ENCODE measurements around the gene AKT1S1.
A peak's percentile ranks its signal among the peaks of the same experiment; 100 is the strongest.

AKT1S1 gene

DNA sequence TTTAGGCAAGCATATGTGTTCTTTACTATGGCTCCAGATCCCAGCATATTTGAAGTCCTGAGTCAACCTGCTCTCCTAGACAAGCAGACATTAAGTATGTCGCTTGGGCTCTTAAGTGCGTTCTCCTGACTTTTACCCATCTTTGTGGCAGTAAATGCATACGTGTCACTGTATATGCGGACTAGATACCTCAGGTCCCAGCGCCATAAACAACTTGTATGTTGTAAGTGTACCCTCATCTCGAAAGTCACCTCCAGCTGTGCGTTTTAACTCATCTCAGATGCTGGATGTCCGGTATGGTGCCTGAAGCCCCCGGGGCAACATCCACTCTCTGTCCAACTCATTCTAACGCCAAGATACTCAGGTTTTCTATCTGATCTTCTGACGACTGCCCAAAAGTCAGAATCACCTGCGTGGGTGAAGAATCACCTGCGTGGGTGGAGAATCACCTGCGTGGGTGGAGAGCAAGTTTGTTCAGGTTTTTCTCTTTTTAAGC lies 24.5 kb downstream of the AKT1S1 start:
- no peak for DNase-seq

DNA sequence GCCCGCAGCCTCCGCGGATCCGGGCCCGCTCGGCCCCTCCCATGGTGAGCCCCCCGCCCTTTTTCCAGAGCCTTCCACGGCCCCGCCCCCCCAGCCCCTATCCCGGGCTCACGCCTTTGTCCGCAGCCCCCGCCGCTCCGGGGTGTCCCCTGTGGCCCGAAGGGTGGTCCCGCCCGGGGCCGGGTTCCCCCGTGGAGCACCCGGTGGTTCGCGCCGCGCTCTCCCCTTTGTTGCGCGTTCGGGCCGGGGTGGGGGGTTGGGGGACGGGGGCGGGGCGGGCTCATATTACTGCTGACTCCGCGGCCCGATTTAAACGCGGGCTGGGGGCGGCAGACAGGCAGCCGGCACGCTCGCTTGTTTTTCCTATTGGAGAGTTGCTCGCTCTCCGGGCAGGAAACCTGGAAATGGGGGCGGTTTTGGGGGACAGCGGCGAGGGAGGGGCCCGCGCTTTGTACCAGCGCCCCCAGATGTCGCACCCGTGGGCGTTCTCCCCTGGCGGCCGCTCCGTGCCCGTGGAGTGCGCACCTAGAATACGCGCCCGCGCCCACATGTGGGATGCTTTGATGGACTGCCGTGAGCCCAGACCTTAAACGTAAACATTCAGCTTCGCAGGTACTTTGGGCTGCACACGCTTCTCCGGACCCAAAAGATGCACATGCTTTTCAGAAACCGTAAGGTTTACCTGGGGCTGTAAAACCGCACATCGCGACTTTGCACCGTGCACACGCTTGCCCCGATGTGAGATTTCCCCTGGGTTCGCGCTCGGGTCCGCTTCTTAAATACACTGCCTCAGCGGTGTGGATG lies 25.5 kb downstream of the AKT1S1 start:
- peak; percentile 34 for DNase-seq

DNA sequence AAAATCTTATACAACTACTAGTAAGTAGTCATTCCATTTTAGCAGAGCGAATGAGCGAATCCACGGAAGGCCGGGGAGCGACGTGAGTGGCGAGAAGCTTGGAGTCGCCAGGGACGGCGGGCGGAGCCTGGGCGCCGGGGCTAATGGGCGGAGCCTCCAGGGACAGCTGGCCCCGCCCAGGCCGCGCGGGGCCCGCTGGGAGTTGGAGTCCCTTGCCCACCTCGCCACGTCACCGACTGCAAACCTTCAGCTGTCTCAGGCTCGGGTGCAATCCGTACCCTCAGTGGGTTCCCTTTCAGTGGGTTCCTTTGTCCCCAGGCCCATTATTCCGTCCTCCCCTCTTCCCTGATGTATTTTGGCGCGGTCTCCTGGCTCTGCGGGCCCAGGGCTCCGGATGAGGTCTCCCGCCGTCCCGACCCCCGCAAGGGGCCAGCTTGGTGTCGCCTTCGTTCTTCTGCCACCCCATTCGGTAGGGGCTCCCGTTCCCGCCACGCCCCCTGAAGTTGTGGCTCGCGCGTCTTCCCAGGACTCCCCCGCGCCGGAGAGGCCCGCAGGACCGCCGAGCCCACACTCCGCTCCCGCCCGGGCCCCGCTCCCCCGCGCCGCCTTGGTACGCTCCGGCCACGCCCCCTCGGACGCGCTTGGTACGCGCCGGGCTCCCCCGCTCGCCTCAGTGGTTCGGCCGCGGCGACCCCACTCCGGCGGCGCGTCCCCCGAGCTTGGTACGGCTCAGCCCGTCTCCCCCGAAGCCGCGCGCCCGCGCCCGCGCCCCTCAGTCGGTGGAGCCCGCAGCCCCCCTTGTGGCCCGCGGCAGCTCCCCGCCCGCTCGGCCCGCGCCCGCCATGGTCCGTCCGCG lies 26.4 kb downstream of the AKT1S1 start, which contains the start of gene PTOV1:
TSS of gene PTOV1 (plus strand) at position 673 of the 856 bp plus-strand sequence.
- peak; percentile 90 for DNase-seq

DNA sequence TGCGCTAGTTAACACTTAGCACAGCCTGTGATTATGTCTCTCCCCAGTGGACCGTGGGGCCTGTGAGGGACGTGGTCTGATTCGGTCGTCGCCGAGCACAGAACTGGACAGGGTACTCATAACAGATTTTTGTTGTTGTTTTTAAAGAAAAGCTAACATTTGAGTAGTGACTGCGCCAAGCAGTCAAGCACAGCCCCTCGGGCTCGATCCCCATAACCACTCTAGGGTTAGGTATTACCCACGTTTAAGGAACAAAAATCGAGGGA lies 27.0 kb downstream of the AKT1S1 start:
- DNase-seq = no peak

DNA sequence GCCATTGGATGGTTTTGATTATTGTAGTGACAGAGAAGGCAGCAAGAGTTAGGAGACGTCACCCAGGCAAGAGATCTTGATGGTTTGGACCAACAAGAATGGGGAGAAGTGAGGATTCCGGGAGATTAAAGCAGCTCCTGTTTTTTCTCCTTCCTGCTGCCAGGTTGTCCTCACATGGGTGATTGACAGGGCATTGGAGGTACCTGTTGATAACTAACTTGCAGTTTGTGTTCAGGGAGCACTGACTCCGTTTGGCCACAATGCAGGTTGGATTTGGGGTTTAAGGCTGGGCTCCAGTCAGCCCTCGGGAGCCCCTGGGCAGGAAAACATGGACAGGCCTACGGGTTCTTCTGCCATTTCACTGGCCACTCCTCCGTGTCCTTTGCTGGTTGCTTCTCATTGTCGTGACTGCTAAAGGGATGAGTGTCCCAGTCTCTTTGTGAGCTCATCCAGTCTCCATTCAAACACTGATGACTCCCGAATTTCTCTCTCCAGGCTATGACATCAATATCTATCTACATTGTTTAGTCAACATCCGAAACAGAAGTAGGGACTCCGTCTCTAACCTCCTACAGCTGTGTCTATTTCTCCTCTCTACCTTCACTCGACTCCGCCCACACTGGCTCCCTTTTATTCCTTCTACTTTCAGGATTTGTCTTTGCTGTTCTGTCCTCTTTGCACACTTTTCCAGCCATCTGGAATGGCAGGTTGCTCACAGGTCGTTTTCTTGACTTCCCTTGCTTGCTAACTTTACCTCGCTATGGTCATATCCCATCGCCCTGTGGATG lies 27.5 kb downstream of the AKT1S1 start:
- no peak for DNase-seq

DNA sequence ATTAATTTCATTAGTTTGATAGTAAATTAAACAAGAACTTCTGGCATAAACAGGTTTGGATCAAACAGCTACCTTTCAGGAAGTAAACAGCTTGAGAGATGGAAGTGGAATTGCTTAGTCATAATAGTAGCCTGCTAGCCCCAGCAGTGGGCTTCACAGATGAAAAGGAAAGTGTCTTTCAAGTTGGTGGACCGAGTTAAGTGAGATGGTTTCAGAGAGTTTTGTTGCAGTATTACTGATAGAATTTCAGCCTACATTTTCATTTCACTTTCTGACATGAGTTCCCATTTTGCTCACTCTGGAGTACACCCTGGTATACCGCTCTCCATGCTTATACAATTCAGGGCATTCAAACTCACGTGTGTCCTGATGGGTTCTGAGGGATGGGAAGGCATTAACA lies 28.2 kb downstream of the AKT1S1 start:
- DNase-seq = no peak

DNA sequence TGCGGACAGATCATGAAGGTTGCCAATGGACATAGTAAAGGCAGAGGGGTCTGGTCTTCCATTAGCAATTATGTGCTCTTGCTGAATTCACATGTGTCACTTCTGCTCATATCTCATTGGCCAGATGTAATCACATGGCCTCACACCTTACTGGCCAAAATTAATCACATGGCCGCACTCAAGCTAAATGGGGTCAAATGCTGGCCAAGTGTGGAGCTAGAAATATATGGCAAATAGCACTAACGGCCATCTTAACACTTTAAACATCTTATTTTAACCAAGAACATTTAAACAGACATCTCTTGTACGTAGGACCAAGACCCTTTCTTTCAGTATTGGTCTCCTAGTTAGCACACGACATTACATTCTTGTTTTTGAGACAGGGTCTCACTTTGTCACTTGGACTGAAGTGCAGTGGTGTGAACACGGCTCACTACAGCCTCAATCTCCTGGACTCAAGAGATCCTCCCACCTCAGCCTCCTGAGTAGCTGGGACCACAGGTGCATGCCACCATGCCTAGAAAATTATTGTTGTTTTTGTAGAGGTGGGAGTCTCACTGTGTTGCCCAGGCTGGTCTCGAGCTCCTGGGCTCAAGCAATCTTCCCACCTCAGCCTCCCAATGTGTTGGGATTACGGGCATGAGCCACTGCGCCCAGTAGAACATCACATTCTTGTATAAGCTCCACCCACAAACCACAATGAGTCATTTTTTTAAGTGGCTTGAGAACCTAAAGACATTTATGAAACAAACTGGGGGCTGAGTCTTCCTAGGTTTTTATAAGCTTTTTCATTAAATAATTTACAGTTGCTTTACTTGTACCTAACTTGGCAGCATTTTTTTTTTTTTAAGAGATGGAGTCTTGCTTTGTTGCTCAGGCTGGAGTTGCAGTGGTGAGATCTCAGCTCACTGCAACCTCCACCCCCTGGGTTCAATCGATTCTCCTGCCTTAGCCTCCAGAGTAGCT lies 29.1 kb downstream of the AKT1S1 start:
- DNase-seq = no peak

DNA sequence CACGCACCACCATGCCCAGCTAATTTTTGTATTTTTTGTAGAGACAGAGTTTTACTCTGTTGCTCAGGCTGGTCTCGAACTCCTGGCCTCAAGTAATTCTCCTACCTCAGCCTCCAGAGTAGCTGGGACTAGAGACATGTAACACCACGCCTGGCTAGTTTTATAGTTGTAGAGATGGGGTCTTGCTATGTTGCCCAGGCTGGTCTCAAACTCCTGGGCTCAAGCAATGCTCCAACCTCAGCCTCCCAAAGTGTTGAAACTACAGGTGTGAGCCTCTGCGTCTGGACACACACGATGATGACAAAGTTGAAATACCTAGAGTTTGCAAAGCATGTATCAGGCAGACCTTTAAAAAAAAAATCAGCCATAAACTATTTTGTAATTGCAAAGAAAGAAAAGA lies 30.7 kb downstream of the AKT1S1 start:
- DNase-seq = no peak

DNA sequence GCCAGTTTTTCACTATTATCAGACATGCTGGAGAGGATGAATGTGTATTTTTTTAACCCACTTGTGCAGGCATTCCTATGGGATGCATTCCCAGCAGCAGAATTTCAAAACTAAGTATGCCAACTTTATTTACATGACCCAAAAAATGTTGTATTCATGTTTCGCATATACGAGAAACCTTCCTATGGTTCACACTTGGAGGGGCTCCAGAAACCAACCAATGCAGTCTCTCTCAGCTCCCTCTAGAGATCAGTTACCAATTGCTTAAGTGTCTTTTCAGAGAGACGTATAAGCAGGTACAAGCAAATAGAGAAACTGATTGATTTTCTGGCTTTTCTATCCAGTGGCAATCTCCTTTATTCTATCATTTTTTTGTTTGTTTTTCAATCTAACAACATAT lies 31.7 kb downstream of the AKT1S1 start:
- DNase-seq = no peak

DNA sequence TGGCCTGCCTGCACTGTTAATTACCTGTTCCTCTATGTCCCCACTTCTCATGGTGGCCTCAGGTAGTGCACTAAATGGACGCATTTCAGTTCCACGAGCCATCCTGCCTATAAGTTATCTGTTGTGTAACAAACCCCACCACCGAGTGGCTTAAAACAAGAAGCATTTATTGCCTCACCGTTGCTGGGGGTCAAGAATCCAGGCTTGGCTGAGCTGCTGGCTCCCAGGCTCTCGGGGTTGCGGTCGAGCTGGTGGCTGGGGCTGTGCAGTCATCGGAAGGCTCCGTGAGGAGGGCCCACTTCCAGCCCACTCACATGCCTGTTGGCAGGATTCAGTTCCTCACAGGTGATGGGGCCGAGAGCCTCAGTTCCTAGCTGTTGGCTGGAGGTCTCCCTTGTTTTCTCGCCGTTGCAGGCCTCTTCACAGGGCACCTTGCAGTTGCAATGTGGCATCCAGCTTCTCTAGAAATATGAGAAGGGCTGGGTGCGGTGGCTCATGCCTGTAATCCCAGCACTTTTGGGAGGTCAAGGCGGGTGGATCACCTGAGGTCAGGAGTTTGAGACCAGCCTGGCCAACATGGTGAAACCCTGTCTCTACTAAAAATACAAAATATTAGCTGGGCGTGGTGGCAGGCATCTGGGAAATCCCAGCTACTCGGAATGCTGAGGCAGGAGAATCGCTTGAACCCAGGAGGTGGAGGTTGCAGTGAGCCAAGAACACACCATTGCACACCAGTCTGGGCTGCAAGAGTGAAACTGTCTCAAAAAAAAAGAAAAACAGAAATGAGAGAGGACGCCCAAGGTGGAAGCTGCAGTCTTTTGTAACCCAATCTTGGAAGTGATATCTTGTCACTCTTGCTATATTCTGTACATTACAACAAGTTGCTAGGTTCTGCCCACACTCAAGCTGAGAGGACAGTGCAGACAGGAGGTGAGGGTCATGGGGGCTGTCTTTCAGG lies 32.7 kb downstream of the AKT1S1 start:
- DNase-seq = no peak

DNA sequence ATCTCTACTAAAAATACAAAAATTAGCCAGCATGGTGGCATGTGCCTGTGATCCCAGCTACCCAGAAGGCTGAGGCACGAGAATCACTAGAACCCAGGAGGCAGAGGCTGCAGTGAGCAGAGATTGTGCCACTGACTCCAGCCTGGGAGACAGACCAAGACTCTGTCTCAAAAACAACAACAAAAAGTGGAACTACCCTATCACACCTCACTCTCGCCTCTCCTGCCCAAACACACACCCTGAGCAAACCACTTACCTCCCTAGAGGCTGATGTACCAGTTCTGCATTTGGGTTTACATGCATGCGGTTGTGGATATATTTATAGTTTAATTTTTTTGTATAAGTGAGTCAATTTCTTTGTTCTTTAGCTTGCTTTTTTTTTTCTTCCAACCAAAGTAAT lies 33.9 kb downstream of the AKT1S1 start:
- DNase-seq = peak; percentile 56

DNA sequence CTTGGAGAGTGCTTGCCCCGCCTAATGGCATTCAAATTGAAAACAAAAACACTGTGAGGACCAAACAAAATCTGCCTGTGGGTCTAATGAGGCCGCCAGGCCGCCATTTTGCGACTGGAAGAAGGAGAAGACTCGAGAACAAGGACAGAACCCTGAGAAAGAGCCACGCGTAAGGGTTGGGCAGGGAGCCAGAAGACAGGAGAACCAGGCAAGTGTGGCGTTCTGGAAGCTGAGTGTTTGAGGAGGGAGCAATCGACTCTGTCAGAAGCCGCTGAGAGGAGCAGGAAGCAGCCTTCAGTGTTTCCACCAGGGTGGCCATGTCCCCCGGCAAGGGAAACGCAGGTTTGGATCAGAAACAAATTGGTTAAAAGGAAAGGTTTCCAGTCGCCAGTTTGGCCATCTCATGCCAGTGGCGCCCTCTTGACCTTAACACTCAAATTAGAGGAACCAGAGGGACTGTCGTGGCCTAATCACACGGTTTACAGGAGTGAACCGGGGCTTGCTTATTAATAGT lies 36.4 kb downstream of the AKT1S1 start:
- no peak for DNase-seq

DNA sequence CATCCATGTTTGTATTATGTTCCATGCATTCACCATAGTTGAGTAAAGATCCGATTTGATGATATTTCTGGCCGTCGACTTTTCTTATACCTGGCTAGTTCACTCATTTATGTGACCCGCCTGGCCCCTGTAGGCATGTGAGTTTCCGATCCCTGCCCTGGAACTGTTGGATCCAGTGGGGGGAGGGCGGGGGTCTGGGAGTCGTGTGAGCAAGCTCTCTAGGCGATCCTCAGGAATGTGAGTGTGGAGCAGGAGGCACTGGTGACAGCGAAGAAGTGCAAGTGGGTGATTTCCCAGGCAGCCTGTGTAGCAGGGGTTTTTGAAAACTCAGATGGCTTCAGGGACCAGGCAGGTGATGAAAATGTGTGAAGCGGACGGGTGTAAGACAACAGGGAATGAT lies 36.8 kb downstream of the AKT1S1 start:
- DNase-seq = no peak

DNA sequence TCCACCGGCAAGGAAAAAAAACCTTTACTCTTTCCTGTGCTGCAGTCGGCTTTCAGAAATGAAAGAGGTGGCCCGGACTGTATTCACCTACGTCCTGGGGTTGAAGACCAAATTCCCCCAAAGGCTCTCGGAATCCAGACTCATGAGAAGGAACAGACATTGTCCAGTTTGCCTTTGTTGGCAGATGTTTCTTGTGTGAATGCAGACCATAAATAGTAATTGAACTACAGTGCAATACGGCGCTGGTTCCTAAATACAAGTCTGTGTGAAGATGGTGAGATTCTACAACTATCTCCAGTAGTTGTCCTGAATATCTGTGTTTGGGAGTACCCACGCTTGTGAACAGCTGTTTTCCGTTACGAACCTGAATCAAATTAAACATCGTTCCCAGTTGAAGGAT lies 37.4 kb downstream of the AKT1S1 start:
- no peak for DNase-seq

DNA sequence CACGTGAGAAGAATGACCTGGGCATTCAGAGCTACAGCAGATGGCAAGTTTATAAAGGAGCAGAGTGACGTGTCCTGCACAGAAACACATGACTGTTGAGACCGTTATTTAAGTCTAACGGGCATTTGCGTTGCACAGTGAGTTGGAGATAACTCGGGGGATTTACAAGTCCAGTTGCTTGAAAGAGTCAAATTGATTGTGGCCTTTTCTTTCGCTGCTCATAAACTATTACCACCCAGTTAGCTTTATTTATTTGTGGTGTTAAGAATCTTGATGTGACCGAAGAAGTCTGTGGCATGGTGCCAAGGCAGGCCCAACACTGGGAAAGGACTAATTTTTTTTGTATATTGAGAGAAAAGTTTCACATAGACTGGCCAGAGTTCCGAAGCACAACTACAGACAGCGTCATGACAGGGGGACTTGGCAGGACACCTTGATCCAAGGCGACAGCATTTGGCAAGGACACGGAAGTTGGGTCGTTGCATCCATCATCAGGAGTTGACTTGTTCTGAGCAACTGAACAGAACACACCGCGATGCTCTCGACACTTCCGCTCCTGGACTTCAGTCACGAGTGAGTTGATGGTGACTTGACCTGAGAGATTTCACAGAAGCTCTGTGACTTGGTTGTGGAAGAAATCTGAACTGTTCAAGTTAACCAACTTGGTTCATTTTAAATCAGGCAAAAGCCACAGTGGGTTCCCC lies 38.1 kb downstream of the AKT1S1 start:
- no peak for DNase-seq

DNA sequence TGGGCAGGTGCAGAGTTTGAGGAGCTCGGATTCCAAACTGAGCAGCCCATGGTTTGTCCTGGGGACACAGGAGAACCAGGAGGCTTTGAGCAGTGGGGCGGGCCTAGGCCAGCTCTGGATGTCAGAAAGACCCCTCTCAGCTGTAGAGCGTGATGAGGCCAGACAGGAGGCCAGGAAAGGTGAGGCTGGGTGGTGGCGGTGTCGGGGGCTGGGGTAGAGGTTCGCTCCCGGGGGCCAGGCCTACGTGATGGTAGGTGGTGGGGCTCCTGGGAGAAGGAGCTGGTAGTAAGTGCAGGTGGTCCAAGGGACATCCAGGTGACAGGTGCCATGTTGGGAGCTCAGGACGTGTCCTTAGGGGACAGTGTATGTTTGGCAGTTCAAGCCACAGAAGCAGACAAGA lies 39.7 kb downstream of the AKT1S1 start:
- no peak for DNase-seq

DNA sequence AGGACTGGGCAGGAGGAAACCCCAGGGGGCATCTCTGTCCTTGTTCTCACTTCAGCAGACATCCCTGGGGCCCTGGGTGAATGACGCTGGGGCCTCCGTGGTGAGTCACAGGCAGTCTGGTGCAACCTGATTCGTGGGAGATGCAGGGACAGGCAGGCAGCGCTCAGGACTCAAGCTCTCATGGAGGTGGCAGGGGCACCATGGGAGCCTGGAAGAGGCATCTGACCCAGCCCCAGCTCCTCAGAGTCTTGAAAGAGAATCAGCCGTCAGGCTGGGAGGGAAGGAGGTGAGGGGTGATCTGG lies 40.2 kb downstream of the AKT1S1 start:
- no peak for DNase-seq

DNA sequence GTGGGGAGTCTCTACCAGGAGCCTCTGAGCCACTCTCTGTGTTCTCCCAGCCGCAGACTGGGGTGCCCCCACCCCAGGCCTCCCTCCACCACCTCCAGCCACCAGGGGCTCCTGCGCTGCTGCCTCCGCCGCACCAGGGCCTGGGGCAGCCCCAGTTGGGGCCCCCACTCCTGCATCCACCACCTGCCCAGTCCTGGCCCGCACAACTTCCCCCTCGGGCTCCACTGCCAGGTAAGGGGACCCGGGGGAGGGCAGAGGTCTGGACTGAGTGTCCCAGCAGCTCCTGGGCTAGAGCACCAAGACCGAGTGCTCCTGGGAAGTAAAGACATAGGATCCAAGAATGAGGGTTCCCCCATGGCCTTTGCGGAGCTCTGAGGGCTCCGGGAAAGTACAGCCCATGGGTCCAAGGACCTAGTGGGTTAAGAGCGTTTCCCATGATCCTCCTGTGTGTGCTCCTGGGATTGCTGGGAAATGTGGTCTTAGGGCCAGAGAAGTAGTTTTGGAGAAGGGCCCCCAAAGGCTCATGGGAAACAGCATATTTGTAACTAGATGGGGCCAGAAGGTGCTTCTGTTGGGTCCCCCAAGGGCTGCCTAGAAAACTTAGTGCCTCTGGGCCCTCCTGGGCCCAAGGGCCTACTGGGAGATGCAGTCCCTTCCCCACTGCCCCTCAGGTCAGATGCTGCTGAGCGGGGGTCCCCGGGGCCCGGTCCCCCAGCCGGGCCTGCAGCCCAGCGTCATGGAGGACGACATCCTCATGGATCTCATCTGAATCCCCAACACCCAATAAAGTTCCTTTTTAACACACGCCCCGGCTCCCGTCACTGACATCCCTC lies 40.8 kb downstream of the AKT1S1 start:
- no peak for DNase-seq

DNA sequence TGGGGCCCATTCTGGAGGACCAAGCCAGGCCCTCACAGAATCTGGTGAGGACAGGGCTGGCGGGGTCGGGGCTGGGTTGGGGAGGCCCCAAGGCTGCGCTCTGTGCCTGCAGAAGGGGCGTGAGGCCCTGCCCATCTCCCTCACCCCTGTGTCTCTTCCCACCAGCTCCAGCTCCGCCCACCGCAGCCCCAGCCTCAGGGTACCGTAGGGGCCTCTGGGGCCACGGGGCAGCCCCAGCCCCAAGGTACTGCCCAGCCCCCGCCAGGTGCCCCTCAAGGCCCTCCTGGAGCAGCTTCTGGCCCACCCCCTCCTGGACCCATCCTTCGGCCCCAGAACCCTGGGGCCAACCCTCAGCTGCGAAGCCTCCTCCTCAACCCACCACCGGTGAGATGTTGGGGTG lies 41.6 kb downstream of the AKT1S1 start:
- DNase-seq = no peak
